ENCODE data around the gene RYR2. TPM values are rescaled to one million over a fixed set of nuclear protein-coding genes. Genes with fewer than 3 reads are reported as not detected.

RYR2 gene
- total RNA-seq, 1 experiment from 2014 or later = 0.03 TPM

GRCh38 chr1:237227476-237227875, 185.5 kb downstream of the RYR2 start:
- Histone ChIP-seq H3K9me3 (ENCODE audit: control insufficient read depth, insufficient read depth, low read depth, low read length) (no peaks in the 10 kb centered on the region), H3K27ac (ENCODE audit: low read length) (no peak overlapping the region), H3K4me1 (ENCODE audit: control insufficient read depth, insufficient read depth, low read length) (no peaks in the 10 kb centered on the region), H3K36me3 (ENCODE audit: control insufficient read depth, insufficient read depth, low read length) (no peaks in the 10 kb centered on the region), H3K27me3 (ENCODE audit: control insufficient read depth, insufficient read depth, low read length) (no peaks in the 10 kb centered on the region), H3K4me3 (ENCODE audit: low read depth in 2 of 2, low read length in 2 of 2) (no peak overlapping the region)
- CTCF ChIA-PET = no interaction called here
- DNase-seq (ENCODE audit: low read depth, low spot score) (no peak), ATAC-seq (no peak)
- POLR2A ChIA-PET = no interaction called here
- intact Hi-C loops (cut with micrococcal nuclease; ENCODE audit: unreplicated experiment) (no loop called here), in situ Hi-C loops (cut with HindIII; ENCODE audit: low pct_unique_long_range_greater_than_20kb, low sequenced_read_pairs) (no loop called here)
- TF ChIP-seq SIN3A (IDR thresholded peaks at IDR 0.05; ENCODE audit: borderline replicate concordance, insufficient read depth, low read depth, low read length) = no peak
- no peak for TF ChIP-seq TCF7L2 (IDR thresholded peaks at IDR 0.05; ENCODE audit: low read depth, low read length)
- TF ChIP-seq POLR2AphosphoS5 (IDR thresholded peaks at IDR 0.05; ENCODE audit: low read depth, low read length) = no peak
- BruUV-seq (replicated peaks) = no TSS peak

- intact Hi-C loops (cut with micrococcal nuclease; ENCODE audit: unreplicated experiment) = no loop called here
- no TSS peak for BruUV-seq (replicated peaks)
- CTCF ChIA-PET = no interaction called here
Measured at GRCh38 chr1:237228421-237228820, 186.4 kb downstream of the RYR2 start.

GRCh38 chr1:237229333-237229732, 187.3 kb downstream of the RYR2 start:
- H3K27me3 ChIP-seq (ENCODE audit: control insufficient read depth, insufficient read depth, low read length) = no peaks in the 10 kb centered on the region
- intact Hi-C loops (cut with micrococcal nuclease; ENCODE audit: unreplicated experiment) = no loop called here
- ATAC-seq = no peak
- CTCF ChIA-PET = no interaction called here
- no peaks in the 10 kb centered on the region for H3K4me1 ChIP-seq (ENCODE audit: control insufficient read depth, insufficient read depth, low read length)
- no peaks in the 10 kb centered on the region for H3K9me3 ChIP-seq (ENCODE audit: control insufficient read depth, insufficient read depth, low read depth, low read length)
- no peak for DNase-seq (ENCODE audit: low read depth, low spot score)
- H3K36me3 ChIP-seq (ENCODE audit: control insufficient read depth, insufficient read depth, low read length) = no peaks in the 10 kb centered on the region
- H3K4me3 ChIP-seq (ENCODE audit: low read depth in 2 of 2, low read length in 2 of 2) = no peak overlapping the region
- TF ChIP-seq SIN3A (IDR thresholded peaks at IDR 0.05; ENCODE audit: borderline replicate concordance, insufficient read depth, low read depth, low read length) (no peak), POLR2AphosphoS5 (IDR thresholded peaks at IDR 0.05; ENCODE audit: low read depth, low read length) (no peak), TCF7L2 (IDR thresholded peaks at IDR 0.05; ENCODE audit: low read depth, low read length) (no peak), REST (IDR thresholded peaks at IDR 0.05; ENCODE audit: insufficient read depth in 1 of 2, low read depth in 2 of 2, low read length in 1 of 2) (no peak), CTCF (IDR thresholded peaks at IDR 0.05) (no peak)
- H3K27ac ChIP-seq (ENCODE audit: low read length) = no peak overlapping the region
- BruUV-seq (replicated peaks) = no TSS peak
- POLR2A ChIA-PET = no interaction called here
- in situ Hi-C loops (cut with HindIII; ENCODE audit: low pct_unique_long_range_greater_than_20kb, low sequenced_read_pairs) = no loop called here

More at GRCh38 chr1:237228421-237228820, 186.4 kb downstream of the RYR2 start:
- Histone ChIP-seq H3K27me3 (ENCODE audit: control insufficient read depth, insufficient read depth, low read length) (no peaks in the 10 kb centered on the region), H3K36me3 (ENCODE audit: control insufficient read depth, insufficient read depth, low read length) (no peaks in the 10 kb centered on the region), H3K4me3 (ENCODE audit: low read depth in 2 of 2, low read length in 2 of 2) (no peak overlapping the region), H3K9me3 (ENCODE audit: control insufficient read depth, insufficient read depth, low read depth, low read length) (no peaks in the 10 kb centered on the region), H3K27ac (ENCODE audit: low read length) (no peak overlapping the region), H3K4me1 (ENCODE audit: control insufficient read depth, insufficient read depth, low read length) (no peaks in the 10 kb centered on the region)
- no peak for ATAC-seq
- in situ Hi-C loops (cut with HindIII; ENCODE audit: low pct_unique_long_range_greater_than_20kb, low sequenced_read_pairs) = no loop called here
- TF ChIP-seq CTCF (IDR thresholded peaks at IDR 0.05) (no peak), POLR2AphosphoS5 (IDR thresholded peaks at IDR 0.05; ENCODE audit: low read depth, low read length) (no peak), SIN3A (IDR thresholded peaks at IDR 0.05; ENCODE audit: borderline replicate concordance, insufficient read depth, low read depth, low read length) (no peak)
- no peak for DNase-seq (ENCODE audit: low read depth, low spot score)
- POLR2A ChIA-PET = interaction anchor here (0.7 kb wide), 1 partner anchor 106 kb away, joined by 7 read pairs; no protein-coding TSS in a partner anchor

Measured in Panc1 (cell line).